Spinal cord (tissue), 10 donors: ENCODE measurements around the gene CCDC8. TPM values are rescaled to one million over a fixed set of nuclear protein-coding genes. Genes with fewer than 3 reads are reported as not detected.

Experiments
- DNase-seq, 6 donors: peaks; one replicate each; pipeline versions ENCODE4 v3.0.0 to v3.0.0-alpha.2; 2013 to 2015; ENCODE audit warnings: low spot score in 6 of 6, low read depth in 4 of 6
- H3K27ac ChIP-seq: one replicate; pipeline ENCODE4 v1.5.1; 2013; ENCODE audit warnings: low read depth, low read length, control low read depth
- H3K27me3 ChIP-seq: one replicate; pipeline ENCODE4 v1.6.1; 2013; ENCODE audit warnings: low read length; ENCODE audit not compliant: control insufficient read depth, insufficient read depth
- H3K36me3 ChIP-seq: one replicate; pipeline ENCODE4 v1.6.1; 2013; ENCODE audit warnings: low read length; ENCODE audit not compliant: control insufficient read depth, insufficient read depth
- H3K4me1 ChIP-seq: one replicate; pipeline ENCODE4 v1.6.1; 2013; ENCODE audit warnings: low read length; ENCODE audit not compliant: control insufficient read depth, insufficient read depth
- H3K4me3 ChIP-seq: one replicate; pipeline ENCODE4 v1.5.1; 2013; ENCODE audit warnings: low read depth, low read length, control low read depth
- H3K9me3 ChIP-seq: one replicate; pipeline ENCODE4 v1.6.1; 2013; ENCODE audit warnings: low read length; ENCODE audit not compliant: control insufficient read depth, insufficient read depth
- WGBS: methylation state at CpG from one replicate; pipeline ENCODE4 v1.1.5; 2013; ENCODE audit warnings: missing lambda C conversion rate; ENCODE audit not compliant: insufficient coverage; 5-methylcytosine and 5-hydroxymethylcytosine counted together
- polyA plus RNA-seq, 2 donors: library from polyadenylated mRNA; unstranded; fragments of 120-200 nt; gene quantifications; one replicate each; pipeline ENCODE4 v1.2.1, GENCODE V29; 2013; ENCODE audit not compliant: insufficient read length in 2 of 2
- total RNA-seq, 2 donors: library from RNA; depleted of rRNA in 1 of 2; stranded (reverse); fragments of 120-200 nt in 1 of 2; fragments of >200 nt in 1 of 2; gene quantifications; one replicate each; pipeline versions ENCODE4 v1.2.3 to v1.2.4, GENCODE V29; 2013 to 2014
- donor health status: healthy.

The CCDC8 gene
- total and polyA plus RNA-seq, 4 donors: 13.2 to 37.9 (median 15.9) TPM

GRCh38 chr19:46367426-46367825, 45.9 kb downstream of the CCDC8 start:
- no peak overlapping the region for H3K4me3 ChIP-seq
- H3K27me3 ChIP-seq: no peaks in the 10 kb centered on the region
- no peak for DNase-seq
- no peak overlapping the region for H3K27ac ChIP-seq
- no peaks in the 10 kb centered on the region for H3K4me1 ChIP-seq
- H3K9me3 ChIP-seq: no peaks in the 10 kb centered on the region
- WGBS: 80% methylated on average over 3 of the region's 5 CpGs
- H3K36me3 ChIP-seq: peaks cover 45% of the 10 kb centered on the region

GRCh38 chr19:46366620-46367292, 46.6 kb downstream of the CCDC8 start:
- Histone ChIP-seq H3K36me3 (peaks cover 40% of the 10 kb centered on the region), H3K27ac (no peak overlapping the region), H3K4me3 (no peak overlapping the region), H3K4me1 (no peaks in the 10 kb centered on the region), H3K27me3 (no peaks in the 10 kb centered on the region), H3K9me3 (no peaks in the 10 kb centered on the region)
- WGBS: no CpG with 5 or more reads among the region's 9 CpGs
- peak in 2 of 6 donors; percentile 26 to 35 for DNase-seq

GRCh38 chr19:46365561-46365960, 47.8 kb downstream of the CCDC8 start:
- DNase-seq: no peak

GRCh38 chr19:46364359-46364758, 49.0 kb downstream of the CCDC8 start:
- Histone ChIP-seq H3K9me3 (no peaks in the 10 kb centered on the region), H3K27ac (no peak overlapping the region), H3K4me1 (no peaks in the 10 kb centered on the region), H3K4me3 (no peak overlapping the region), H3K36me3 (peaks cover 31% of the 10 kb centered on the region), H3K27me3 (no peaks in the 10 kb centered on the region)
- WGBS: 100% methylated on average over 1 of the region's 2 CpGs
- no peak for DNase-seq

More at GRCh38 chr19:46365561-46365960, 47.8 kb downstream of the CCDC8 start:
- H3K36me3 ChIP-seq: peaks cover 31% of the 10 kb centered on the region
- H3K9me3 ChIP-seq: no peaks in the 10 kb centered on the region
- H3K4me1 ChIP-seq: no peaks in the 10 kb centered on the region
- H3K4me3 ChIP-seq: no peak overlapping the region
- 44% methylated on average over 3 of the region's 4 CpGs for WGBS
- H3K27ac ChIP-seq: no peak overlapping the region
- no peaks in the 10 kb centered on the region for H3K27me3 ChIP-seq

- no peaks in the 10 kb centered on the region for H3K9me3 ChIP-seq
- WGBS: no CpG with 5 or more reads among the region's 2 CpGs
- H3K27ac ChIP-seq: no peak overlapping the region
- no peaks in the 10 kb centered on the region for H3K27me3 ChIP-seq
- DNase-seq: no peak
- peaks cover 32% of the 10 kb centered on the region for H3K36me3 ChIP-seq
- H3K4me3 ChIP-seq: no peak overlapping the region
- no peaks in the 10 kb centered on the region for H3K4me1 ChIP-seq
These were observed 51.4 kb downstream of the CCDC8 start for GRCh38 chr19:46361915-46362314.

Other genes starting within 250 kb of the CCDC8 start
- gene IGFL1, start 183.8 kb downstream of the CCDC8 start, total RNA-seq: not detected
- gene IGFL1, start 183.8 kb downstream of the CCDC8 start, polyA plus RNA-seq: not detected
- gene HIF3A, start 116.5 kb downstream of the CCDC8 start, total RNA-seq: 10 to 100 TPM; 16.9 to 54.9 TPM
- 10 to 100 TPM; 30.4 to 93.8 TPM for gene HIF3A, start 116.5 kb downstream of the CCDC8 start, polyA plus RNA-seq
- gene PPP5C, start 66.5 kb downstream of the CCDC8 start, total RNA-seq: 10 to 100 TPM; 52.5 to 77.4 TPM
- gene PPP5C, start 66.5 kb downstream of the CCDC8 start, polyA plus RNA-seq: 100 to 1,000 TPM; 142 to 158 TPM
- gene PNMA8C, start 15.4 kb upstream of the CCDC8 start, total RNA-seq: 10 to 100 TPM in 1 of 2 donors, 1 to 10 TPM in 1; 8.7 to 21.1 TPM
- 10 to 100 TPM; 23.7 to 31.9 TPM for gene PNMA8C, start 15.4 kb upstream of the CCDC8 start, polyA plus RNA-seq
- 10 to 100 TPM; 85.6 to 93.0 TPM for gene PNMA8A, start 58.0 kb upstream of the CCDC8 start, total RNA-seq
- 100 to 1,000 TPM in 1 of 2 donors, 10 to 100 TPM in 1; 89.7 to 105 TPM for gene PNMA8A, start 58.0 kb upstream of the CCDC8 start, polyA plus RNA-seq
- 10 to 100 TPM; 10.6 to 17.7 TPM for gene PNMA8B, start 82.3 kb upstream of the CCDC8 start, total RNA-seq
- 10 to 100 TPM; 30.2 to 31.0 TPM for gene PNMA8B, start 82.3 kb upstream of the CCDC8 start, polyA plus RNA-seq
- gene CALM3, start 187.8 kb upstream of the CCDC8 start, total RNA-seq: 100 to 1,000 TPM; 219 to 329 TPM
- gene CALM3, start 187.8 kb upstream of the CCDC8 start, polyA plus RNA-seq: 1,000 to 10,000 TPM; 1,556 to 1,593 TPM
- gene PTGIR, start 211.5 kb upstream of the CCDC8 start, total RNA-seq: 1 to 10 TPM in 1 of 2 donors, under 1 TPM in 1; 0.77 to 1.9 TPM
- under 1 TPM; 0.62 to 0.65 TPM for gene PTGIR, start 211.5 kb upstream of the CCDC8 start, polyA plus RNA-seq
- 1 to 10 TPM in 1 of 2 donors, not detected in 1; 1.7 TPM for gene GNG8, start 222.6 kb upstream of the CCDC8 start, total RNA-seq
- 10 to 100 TPM; 10.7 to 13.7 TPM for gene GNG8, start 222.6 kb upstream of the CCDC8 start, polyA plus RNA-seq
- 10 to 100 TPM; 12.8 to 18.4 TPM for gene DACT3, start 247.6 kb upstream of the CCDC8 start, total RNA-seq
- gene DACT3, start 247.6 kb upstream of the CCDC8 start, polyA plus RNA-seq: 10 to 100 TPM; 50.0 to 50.8 TPM